ENCODE data around the gene PTPRU. TPM values are rescaled to one million over a fixed set of nuclear protein-coding genes. Genes with fewer than 3 reads are reported as not detected.
"Not testable (repeated sequence)": the region's sequence is repeated elsewhere in the genome, so short reads cannot be mapped to it uniquely, and the experiment has no call there.

Gene PTPRU
- polyA plus RNA-seq, 2 of the 4 experiments (the other 2 are of a cell fraction), result 5.7 to 6.1 TPM

GRCh38 chr1:29299446-29299845, 63.1 kb downstream of the PTPRU start (continued):
- no peak for TF ChIP-seq RARB (CRISPR knock-in tag; IDR thresholded peaks at IDR 0.05)
- TF ChIP-seq JUNB (IDR thresholded peaks at IDR 0.05), result no peak

DNA sequence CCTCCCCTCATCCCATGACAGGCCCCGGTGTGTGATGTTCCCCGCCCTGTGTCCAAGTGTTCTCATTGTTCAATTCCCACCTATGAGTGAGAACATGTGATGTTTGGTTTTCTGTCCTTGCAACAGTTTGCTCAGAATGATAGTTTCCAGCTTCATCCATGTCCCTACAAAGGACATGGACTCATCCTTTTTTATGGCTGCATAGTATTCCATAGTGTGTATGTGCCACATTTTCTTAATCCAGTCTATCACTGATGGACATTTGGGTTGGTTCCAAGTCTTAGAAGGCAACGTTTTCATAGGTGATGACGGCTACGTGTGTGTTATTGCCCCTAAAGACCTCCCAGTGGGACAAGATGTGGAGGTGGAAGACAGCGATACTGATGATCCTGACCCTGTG, 65.4 kb downstream of the PTPRU start:
- FAIRE-seq; H3K4me3 ChIP-seq; POLR2A ChIA-PET; ATAC-seq; H3K9me3 ChIP-seq; CTCF ChIA-PET; H3K4me2 ChIP-seq; H3K4me1 ChIP-seq; H3K27ac ChIP-seq; DNase-seq (ENCODE audit: low read depth in 1 of 2, low spot score in 1 of 2): not testable (repeated sequence)
- 80% methylated on average over 6 of the region's 6 CpGs for WGBS (ENCODE audit: missing lambda C conversion rate)

- Histone ChIP-seq H3K4me1 (no peaks in the 10 kb centered on the region), H3K9me3 (no peaks in the 10 kb centered on the region), H3K4me3 (no peak overlapping the region), H3K27ac (no peak overlapping the region), H3K4me2 (no peak overlapping the region)
- ChIA-PET CTCF (no interaction called here), POLR2A (no interaction called here)
- TF ChIP-seq PHF8 (IDR thresholded peaks at IDR 0.05; ENCODE audit: borderline replicate concordance, low read depth) (no peak), MAFK (IDR thresholded peaks at IDR 0.05; ENCODE audit: partially characterized antibody) (no peak), TFCP2L1 (CRISPR knock-in tag; IDR thresholded peaks at IDR 0.05) (no peak), RARB (CRISPR knock-in tag; IDR thresholded peaks at IDR 0.05) (no peak), HOXB5 (CRISPR knock-in tag; IDR thresholded peaks at IDR 0.05) (no peak), CBX2 (IDR thresholded peaks at IDR 0.05; ENCODE audit: borderline replicate concordance, low read depth) (no peak), FOSB (CRISPR knock-in tag; IDR thresholded peaks at IDR 0.05) (no peak), NR3C1 (IDR thresholded peaks at IDR 0.05) (no peak), BCL3 (IDR thresholded peaks at IDR 0.05) (no peak), CHD4 (IDR thresholded peaks at IDR 0.05; ENCODE audit: borderline replicate concordance) (no peak), SREBF2 (IDR thresholded peaks at IDR 0.05) (no peak), ZFP36 (IDR thresholded peaks at IDR 0.05; ENCODE audit: borderline replicate concordance, partially characterized antibody) (no peak), ESRRA (IDR thresholded peaks at IDR 0.05; ENCODE audit: borderline replicate concordance, low read length) (no peak), HES2 (IDR thresholded peaks at IDR 0.05) (no peak), SMC3 (IDR thresholded peaks at IDR 0.05) (no peak)
- TF ChIP-seq, protein P1, sequence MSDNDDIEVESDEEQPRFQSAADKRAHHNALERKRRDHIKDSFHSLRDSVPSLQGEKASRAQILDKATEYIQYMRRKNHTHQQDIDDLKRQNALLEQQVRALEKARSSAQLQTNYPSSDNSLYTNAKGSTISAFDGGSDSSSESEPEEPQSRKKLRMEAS (IDR thresholded peaks at IDR 0.05), result no peak
- DNase-seq (ENCODE audit: low read depth in 1 of 2, low spot score in 1 of 2) (no peak), FAIRE-seq (no peak), ATAC-seq (no peak)
- 92% methylated on average over 17 of the region's 28 CpGs for WGBS (ENCODE audit: missing lambda C conversion rate)
Observed at GRCh38 chr1:29303201-29304024, 67.1 kb downstream of the PTPRU start.

GRCh38 chr1:29304025-29304684, 67.8 kb downstream of the PTPRU start:
- ChIA-PET CTCF (no interaction called here), POLR2A (no interaction called here)
- DNase-seq (ENCODE audit: low read depth in 1 of 2, low spot score in 1 of 2), result no peak
- H3K4me1 ChIP-seq, result no peaks in the 10 kb centered on the region
- no peak overlapping the region for H3K27ac ChIP-seq
- no peak overlapping the region for H3K4me3 ChIP-seq
- WGBS (ENCODE audit: missing lambda C conversion rate), result 85% methylated on average over 8 of the region's 8 CpGs
- H3K4me2 ChIP-seq, result no peak overlapping the region
- no peaks in the 10 kb centered on the region for H3K9me3 ChIP-seq
- TF ChIP-seq ZSCAN20 (CRISPR knock-in tag; IDR thresholded peaks at IDR 0.05) (no peak), MYC (IDR thresholded peaks at IDR 0.05; ENCODE audit: borderline replicate concordance, low read length) (no peak), POLR2A (IDR thresholded peaks at IDR 0.05; ENCODE audit: low read length) (no peak), NFE2L2 (conservative IDR thresholded peaks at IDR 0.05; ENCODE audit: low read length) (no peak), KDM1A (IDR thresholded peaks at IDR 0.05; ENCODE audit: low read depth) (no peak), HOXB13 (CRISPR knock-in tag; IDR thresholded peaks at IDR 0.05; ENCODE audit: low read depth) (no peak), NPAS2 (CRISPR knock-in tag; IDR thresholded peaks at IDR 0.05; ENCODE audit: borderline replicate concordance) (no peak), TFCP2L1 (CRISPR knock-in tag; IDR thresholded peaks at IDR 0.05) (no peak), PHF8 (IDR thresholded peaks at IDR 0.05; ENCODE audit: borderline replicate concordance, low read depth) (no peak), RCOR1 (IDR thresholded peaks at IDR 0.05; ENCODE audit: low read depth, low read length) (no peak), EP300 (IDR thresholded peaks at IDR 0.05) (no peak), USF2 (IDR thresholded peaks at IDR 0.05) (no peak), SREBF2 (IDR thresholded peaks at IDR 0.05) (no peak), TP53 (CRISPR knock-in tag; IDR thresholded peaks at IDR 0.05) (no peak), CEBPB (IDR thresholded peaks at IDR 0.05) (no peak)
- FAIRE-seq, result no peak
- ATAC-seq, result no peak
